GM12865 (cell line): ENCODE results near the gene RNF225.

Source experiments
- DNase-seq: peaks from one replicate; pipeline ENCODE4 v3.0.0; 2010; ENCODE audit warnings: low read depth
- H3K4me3 ChIP-seq: 2 replicates; pipeline ENCODE4 v1.5.1; 2011; ENCODE audit warnings: mild to moderate bottlenecking, low read depth, low read length, control low read depth
- CTCF ChIP-seq: IDR thresholded peaks from 2 replicates; pipeline ENCODE4 v1.5.1; 2011; ENCODE audit warnings: low read length, control low read depth, low read depth, inconsistent platforms; ENCODE audit not compliant: insufficient read depth; ENCODE audit errors: missing control alignments

Gene RNF225

GRCh38 chr19:58355908-58356765, 39.3 kb upstream of the RNF225 start:
- DNase-seq = no peak
- no peak for TF ChIP-seq CTCF
- H3K4me3 ChIP-seq = no peak overlapping the region

GRCh38 chr19:58356766-58357480, 38.5 kb upstream of the RNF225 start:
- H3K4me3 ChIP-seq = no peak overlapping the region
- DNase-seq = no peak
- TF ChIP-seq CTCF = no peak

GRCh38 chr19:58357481-58358145, 37.8 kb upstream of the RNF225 start:
- TF ChIP-seq CTCF = no peak
- H3K4me3 ChIP-seq = no peak overlapping the region
- DNase-seq = no peak

GRCh38 chr19:58361900-58362271, 33.6 kb upstream of the RNF225 start:
- DNase-seq = peak; percentile 87
- peak overlapping the region; percentile 84 for H3K4me3 ChIP-seq
- TF ChIP-seq CTCF = no peak

GRCh38 chr19:58362272-58362994, 33.0 kb upstream of the RNF225 start, which contains the start of gene ZNF497:
ZNF497 (minus strand) TSS chr19:58362751; CDS start chr19:58357635, 5,116 bp downstream.
- DNase-seq = peak; percentile 98
- H3K4me3 ChIP-seq = peak within 1 kb of the TSS; percentile 84
- TF ChIP-seq CTCF = no peak

GRCh38 chr19:58364146-58364545, 31.3 kb upstream of the RNF225 start:
- no peak for TF ChIP-seq CTCF
- DNase-seq = peak; percentile 46
- H3K4me3 ChIP-seq = no peak overlapping the region
